ENCODE data around the gene RAB29.
"Not testable (repeated sequence)": the region's sequence is repeated elsewhere in the genome, so short reads cannot be mapped to it uniquely, and the experiment has no call there.

The RAB29 gene

DNA sequence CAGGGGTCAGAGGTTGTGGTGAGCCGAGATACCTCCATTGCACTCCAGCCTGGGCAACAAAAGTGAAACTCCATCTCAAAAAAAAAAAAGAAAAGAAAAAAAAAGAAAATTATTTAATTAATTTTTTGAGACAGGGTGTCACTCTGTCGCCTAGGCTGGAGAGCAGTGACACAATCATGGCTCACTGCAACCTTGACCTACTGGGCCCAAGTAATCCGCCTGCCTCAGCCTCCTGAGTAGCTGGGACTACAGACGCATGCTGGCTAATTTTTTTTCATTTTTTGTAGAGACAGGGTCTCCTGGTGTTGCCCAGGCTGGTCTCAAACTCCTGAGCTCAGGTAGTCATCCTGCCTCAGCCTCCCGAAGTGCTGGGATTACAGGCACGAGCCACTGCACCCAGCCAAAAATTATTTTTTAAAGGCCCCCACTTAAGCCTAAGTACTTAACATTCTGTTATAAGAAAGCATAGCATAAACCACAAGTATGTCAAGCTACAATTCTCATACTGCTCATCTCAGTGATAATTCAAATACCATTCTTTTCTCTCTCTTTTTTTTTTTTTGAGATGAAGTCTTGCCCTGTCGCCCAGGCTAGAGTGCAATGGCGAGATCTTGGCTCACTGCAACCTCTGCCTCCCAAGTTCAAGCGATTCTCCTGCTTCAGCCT is 45.2 kb downstream of the RAB29 start:
- Histone ChIP-seq H3K27me3 (ENCODE audit: control insufficient read depth, insufficient read depth, low read length) (no peaks in the 10 kb centered on the region), H3K4me1 (ENCODE audit: control insufficient read depth, insufficient read depth, low read length) (peaks cover 7% of the 10 kb centered on the region), H3K4me3 (ENCODE audit: low read length) (no peak overlapping the region), H3K9ac (ENCODE audit: low read length) (no peak overlapping the region), H3K36me3 (ENCODE audit: control insufficient read depth, insufficient read depth, low read length) (no peaks in the 10 kb centered on the region), H3K9me3 (ENCODE audit: control insufficient read depth, low read length) (no peaks in the 10 kb centered on the region)

GRCh38 chr1:205726619-205727125 is 48.6 kb downstream of the RAB29 start:
- Histone ChIP-seq H3K9ac (ENCODE audit: low read length) (no peak overlapping the region), H3K4me3 (ENCODE audit: low read length) (no peak overlapping the region), H3K27me3 (ENCODE audit: control insufficient read depth, insufficient read depth, low read length) (no peaks in the 10 kb centered on the region), H3K9me3 (ENCODE audit: control insufficient read depth, low read length) (no peaks in the 10 kb centered on the region), H3K36me3 (ENCODE audit: control insufficient read depth, insufficient read depth, low read length) (no peaks in the 10 kb centered on the region), H3K4me1 (ENCODE audit: control insufficient read depth, insufficient read depth, low read length) (peaks cover 7% of the 10 kb centered on the region)

DNA sequence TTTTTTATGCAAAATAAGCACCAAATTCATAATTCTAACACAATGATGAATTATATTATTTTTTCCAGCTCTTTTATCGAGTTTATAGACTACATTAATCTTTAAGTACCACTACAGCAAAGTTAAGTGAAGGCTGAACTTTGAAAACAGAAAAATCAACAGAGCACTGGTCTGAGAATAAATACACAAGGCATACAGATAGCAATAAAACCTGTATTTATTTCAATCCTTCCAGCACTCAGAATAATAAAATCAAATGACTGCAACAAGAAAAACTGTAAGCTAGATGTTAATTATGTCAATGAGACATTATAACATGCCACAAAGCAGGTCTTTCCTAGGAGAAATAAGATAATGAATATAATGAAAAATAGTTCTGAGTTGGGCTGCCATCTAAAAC is 49.8 kb downstream of the RAB29 start:
- Histone ChIP-seq H3K4me3 (ENCODE audit: low read length) (no peak overlapping the region), H3K36me3 (ENCODE audit: control insufficient read depth, insufficient read depth, low read length) (no peaks in the 10 kb centered on the region), H3K9ac (ENCODE audit: low read length) (no peak overlapping the region), H3K9me3 (ENCODE audit: control insufficient read depth, low read length) (no peaks in the 10 kb centered on the region), H3K27me3 (ENCODE audit: control insufficient read depth, insufficient read depth, low read length) (no peaks in the 10 kb centered on the region), H3K4me1 (ENCODE audit: control insufficient read depth, insufficient read depth, low read length) (peaks cover 7% of the 10 kb centered on the region)

DNA sequence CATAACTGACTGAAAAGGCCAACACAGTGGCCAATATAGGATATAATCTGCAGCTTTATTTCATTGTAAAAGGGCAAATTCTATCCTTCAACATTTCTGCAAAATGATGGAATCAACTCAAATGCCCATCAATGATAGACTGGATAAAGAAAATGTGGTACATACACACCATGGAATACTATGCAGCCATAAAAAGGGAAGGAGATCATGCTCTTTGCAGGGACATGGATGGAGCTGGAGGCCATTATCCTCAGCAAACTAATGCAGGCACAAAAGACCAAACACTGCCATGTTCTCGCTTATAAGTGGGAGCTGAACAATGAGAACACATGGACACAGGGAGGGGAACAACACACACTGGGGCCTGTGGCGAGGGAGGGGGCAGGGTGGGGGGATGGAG is 54.5 kb downstream of the RAB29 start:
- H3K4me1 ChIP-seq (ENCODE audit: control insufficient read depth, insufficient read depth, low read length), result peaks cover 13% of the 10 kb centered on the region
- not testable (repeated sequence) for H3K9ac ChIP-seq (ENCODE audit: low read length); H3K36me3 ChIP-seq (ENCODE audit: control insufficient read depth, insufficient read depth, low read length); H3K4me3 ChIP-seq (ENCODE audit: low read length); H3K27me3 ChIP-seq (ENCODE audit: control insufficient read depth, insufficient read depth, low read length); H3K9me3 ChIP-seq (ENCODE audit: control insufficient read depth, low read length)

DNA sequence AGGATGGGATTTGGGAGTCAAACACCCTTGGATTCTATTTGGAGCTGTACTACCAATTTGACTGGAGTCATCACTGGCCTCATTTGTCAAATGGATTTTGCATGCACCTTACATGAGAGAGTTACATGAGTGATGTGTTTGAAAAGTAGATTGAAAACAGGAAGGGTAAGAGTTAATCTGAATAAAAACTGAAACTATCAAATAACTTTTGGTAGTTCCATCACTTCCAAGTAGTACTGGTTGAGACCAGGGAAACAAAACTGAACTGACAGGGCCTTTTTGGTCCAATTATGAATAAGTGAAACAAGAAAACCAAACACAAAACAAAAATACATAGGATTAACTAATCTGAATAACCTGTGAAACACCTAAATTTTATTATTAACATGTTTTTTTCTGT is 55.5 kb downstream of the RAB29 start:
- Histone ChIP-seq H3K9ac (ENCODE audit: low read length) (no peak overlapping the region), H3K4me3 (ENCODE audit: low read length) (no peak overlapping the region), H3K36me3 (ENCODE audit: control insufficient read depth, insufficient read depth, low read length) (peaks cover 4% of the 10 kb centered on the region), H3K27me3 (ENCODE audit: control insufficient read depth, insufficient read depth, low read length) (no peaks in the 10 kb centered on the region), H3K4me1 (ENCODE audit: control insufficient read depth, insufficient read depth, low read length) (peaks cover 16% of the 10 kb centered on the region), H3K9me3 (ENCODE audit: control insufficient read depth, low read length) (no peaks in the 10 kb centered on the region)

DNA sequence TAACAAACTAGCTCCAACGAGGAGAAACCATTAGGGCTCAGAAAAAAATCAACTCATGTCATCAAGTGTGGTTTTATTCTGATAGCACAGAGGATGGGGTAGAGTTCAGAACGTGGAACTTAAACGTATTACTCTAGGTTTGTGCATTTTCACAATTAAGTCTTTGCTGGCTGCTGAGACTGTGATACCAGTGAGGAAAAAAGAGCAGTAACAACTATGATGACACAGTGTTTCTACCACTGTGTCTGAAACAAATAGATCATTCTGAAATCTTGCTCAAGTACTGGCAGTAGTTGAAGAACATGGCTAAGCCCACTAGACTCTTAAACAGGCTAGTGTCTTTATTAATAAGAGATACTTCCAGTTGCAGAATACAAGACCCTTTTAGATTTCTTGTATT is 56.3 kb downstream of the RAB29 start:
- Histone ChIP-seq H3K27me3 (ENCODE audit: control insufficient read depth, insufficient read depth, low read length) (no peaks in the 10 kb centered on the region), H3K4me1 (ENCODE audit: control insufficient read depth, insufficient read depth, low read length) (peaks cover 16% of the 10 kb centered on the region), H3K9ac (ENCODE audit: low read length) (no peak overlapping the region), H3K36me3 (ENCODE audit: control insufficient read depth, insufficient read depth, low read length) (peaks cover 4% of the 10 kb centered on the region), H3K4me3 (ENCODE audit: low read length) (no peak overlapping the region), H3K9me3 (ENCODE audit: control insufficient read depth, low read length) (no peaks in the 10 kb centered on the region)
